Measurements from ENCODE around the gene AKAP13.

DNA sequence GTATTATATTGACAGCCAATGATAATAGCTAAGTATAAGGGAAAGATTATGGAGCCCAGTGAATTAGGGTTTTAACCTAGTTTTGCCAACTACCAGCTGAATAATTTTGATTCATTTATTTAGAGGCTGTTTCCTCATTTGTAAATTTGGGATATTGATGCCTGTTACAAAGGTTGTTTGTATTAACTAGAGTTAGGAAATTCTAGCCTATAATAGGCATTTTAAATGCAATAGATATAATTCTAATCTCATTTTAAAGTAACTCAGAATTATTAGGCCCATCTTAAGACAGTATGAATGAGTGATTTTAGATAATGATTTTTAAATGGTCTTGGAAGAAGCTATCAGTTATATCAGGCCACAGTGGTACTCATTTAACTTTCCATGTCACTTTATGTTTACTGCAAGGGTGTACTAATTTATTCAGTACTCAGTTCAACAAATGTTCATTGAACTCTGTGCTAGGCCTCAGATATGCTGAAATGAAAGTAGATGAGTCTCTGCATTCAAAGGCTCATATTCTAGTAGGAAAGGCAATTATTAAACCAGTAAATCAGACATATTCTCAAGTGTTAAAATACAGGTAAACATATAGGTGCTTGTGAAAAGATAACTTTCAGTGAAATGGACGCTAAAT lies 213.5 kb downstream of the AKAP13 start:
- TF ChIP-seq, protein P1, sequence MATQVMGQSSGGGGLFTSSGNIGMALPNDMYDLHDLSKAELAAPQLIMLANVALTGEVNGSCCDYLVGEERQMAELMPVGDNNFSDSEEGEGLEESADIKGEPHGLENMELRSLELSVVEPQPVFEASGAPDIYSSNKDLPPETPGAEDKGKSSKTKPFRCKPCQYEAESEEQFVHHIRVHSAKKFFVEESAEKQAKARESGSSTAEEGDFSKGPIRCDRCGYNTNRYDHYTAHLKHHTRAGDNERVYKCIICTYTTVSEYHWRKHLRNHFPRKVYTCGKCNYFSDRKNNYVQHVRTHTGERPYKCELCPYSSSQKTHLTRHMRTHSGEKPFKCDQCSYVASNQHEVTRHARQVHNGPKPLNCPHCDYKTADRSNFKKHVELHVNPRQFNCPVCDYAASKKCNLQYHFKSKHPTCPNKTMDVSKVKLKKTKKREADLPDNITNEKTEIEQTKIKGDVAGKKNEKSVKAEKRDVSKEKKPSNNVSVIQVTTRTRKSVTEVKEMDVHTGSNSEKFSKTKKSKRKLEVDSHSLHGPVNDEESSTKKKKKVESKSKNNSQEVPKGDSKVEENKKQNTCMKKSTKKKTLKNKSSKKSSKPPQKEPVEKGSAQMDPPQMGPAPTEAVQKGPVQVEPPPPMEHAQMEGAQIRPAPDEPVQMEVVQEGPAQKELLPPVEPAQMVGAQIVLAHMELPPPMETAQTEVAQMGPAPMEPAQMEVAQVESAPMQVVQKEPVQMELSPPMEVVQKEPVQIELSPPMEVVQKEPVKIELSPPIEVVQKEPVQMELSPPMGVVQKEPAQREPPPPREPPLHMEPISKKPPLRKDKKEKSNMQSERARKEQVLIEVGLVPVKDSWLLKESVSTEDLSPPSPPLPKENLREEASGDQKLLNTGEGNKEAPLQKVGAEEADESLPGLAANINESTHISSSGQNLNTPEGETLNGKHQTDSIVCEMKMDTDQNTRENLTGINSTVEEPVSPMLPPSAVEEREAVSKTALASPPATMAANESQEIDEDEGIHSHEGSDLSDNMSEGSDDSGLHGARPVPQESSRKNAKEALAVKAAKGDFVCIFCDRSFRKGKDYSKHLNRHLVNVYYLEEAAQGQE (IDR thresholded peaks at IDR 0.05; ENCODE audit: low read depth), result no peak
- TF ChIP-seq EGR1 (IDR thresholded peaks at IDR 0.05) (no peak), RAD21 (IDR thresholded peaks at IDR 0.05; ENCODE audit: low read depth) (no peak), FOXM1 (IDR thresholded peaks at IDR 0.05; ENCODE audit: borderline replicate concordance, low read depth) (no peak), EP300 (IDR thresholded peaks at IDR 0.05; ENCODE audit: borderline replicate concordance) (no peak), NFIC (IDR thresholded peaks at IDR 0.05) (no peak), TAF1 (IDR thresholded peaks at IDR 0.05; ENCODE audit: low read depth) (no peak), CEBPB (IDR thresholded peaks at IDR 0.05) (no peak), CREB1 (IDR thresholded peaks at IDR 0.05; ENCODE audit: low read depth) (no peak), TEAD4 (IDR thresholded peaks at IDR 0.05) (no peak), YY1 (IDR thresholded peaks at IDR 0.05; ENCODE audit: low read depth) (no peak), ZBTB7A (IDR thresholded peaks at IDR 0.05; ENCODE audit: low read depth) (no peak)
- TF ChIP-seq, protein P2, sequence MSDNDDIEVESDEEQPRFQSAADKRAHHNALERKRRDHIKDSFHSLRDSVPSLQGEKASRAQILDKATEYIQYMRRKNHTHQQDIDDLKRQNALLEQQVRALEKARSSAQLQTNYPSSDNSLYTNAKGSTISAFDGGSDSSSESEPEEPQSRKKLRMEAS (IDR thresholded peaks at IDR 0.05), result no peak
